Measurements from ENCODE around the gene DUSP7.

GRCh38 chr3:52053307-52054304, 2.8 kb downstream of the DUSP7 start:
- TF ChIP-seq CTCF (IDR thresholded peaks at IDR 0.05) (peak in 3 of 4 experiments; percentile 31 to 70 (median 45)), POLR2AphosphoS5 (IDR thresholded peaks at IDR 0.05) (peak; percentile 70), POLR2A (IDR thresholded peaks at IDR 0.05) (no peak)
